Measurements from ENCODE around the gene ARHGAP1. TPM values are rescaled to one million over a fixed set of nuclear protein-coding genes. Genes with fewer than 3 reads are reported as not detected.

ARHGAP1 gene
- total and polyA plus RNA-seq, 2 of the 13 experiments (the other 11 are each of a cell fraction or from before 2014, with no cell fraction given): 18.6 to 30.3 TPM

DNA sequence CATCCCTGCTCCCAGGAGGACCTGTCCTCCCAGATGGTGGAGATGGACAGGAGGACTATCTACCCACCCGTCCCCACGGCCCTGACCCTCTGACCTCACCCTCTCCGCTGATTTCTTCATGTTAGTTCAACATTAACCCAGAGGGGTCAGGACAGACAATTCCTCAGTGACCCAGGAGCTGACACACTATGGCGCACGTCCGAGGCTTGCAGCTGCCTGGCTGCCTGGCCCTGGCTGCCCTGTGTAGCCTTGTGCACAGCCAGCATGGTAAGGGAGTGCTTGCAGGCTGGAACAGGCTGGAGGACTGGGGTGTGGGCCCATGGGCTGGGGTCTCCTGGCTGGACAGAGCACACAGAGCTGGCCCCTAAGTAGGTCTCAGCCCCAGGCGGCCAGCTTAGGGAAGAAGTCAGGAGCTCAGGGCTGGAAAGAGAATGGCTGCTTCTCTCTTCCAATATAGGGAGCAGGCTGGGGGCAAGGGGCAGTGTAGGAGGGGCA, 18.7 kb upstream of the ARHGAP1 start, which contains the start of gene F2 (continued):
- TF ChIP-seq, protein P1, sequence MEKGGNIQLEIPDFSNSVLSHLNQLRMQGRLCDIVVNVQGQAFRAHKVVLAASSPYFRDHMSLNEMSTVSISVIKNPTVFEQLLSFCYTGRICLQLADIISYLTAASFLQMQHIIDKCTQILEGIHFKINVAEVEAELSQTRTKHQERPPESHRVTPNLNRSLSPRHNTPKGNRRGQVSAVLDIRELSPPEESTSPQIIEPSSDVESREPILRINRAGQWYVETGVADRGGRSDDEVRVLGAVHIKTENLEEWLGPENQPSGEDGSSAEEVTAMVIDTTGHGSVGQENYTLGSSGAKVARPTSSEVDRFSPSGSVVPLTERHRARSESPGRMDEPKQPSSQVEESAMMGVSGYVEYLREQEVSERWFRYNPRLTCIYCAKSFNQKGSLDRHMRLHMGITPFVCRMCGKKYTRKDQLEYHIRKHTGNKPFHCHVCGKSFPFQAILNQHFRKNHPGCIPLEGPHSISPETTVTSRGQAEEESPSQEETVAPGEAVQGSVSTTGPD (CRISPR knock-in tag; IDR thresholded peaks at IDR 0.05): no peak
- TF ChIP-seq HNRNPH1 (optimal IDR thresholded peaks at IDR 0.05; ENCODE audit: low read depth, low read length): no peak
- TF ChIP-seq RAD51 (IDR thresholded peaks at IDR 0.05; ENCODE audit: borderline replicate concordance): no peak
- 0 out of 2 replicates have a peak, but pooled peaks have one; percentile 24 for TF ChIP-seq ZNF510 (CRISPR knock-in tag; IDR thresholded peaks at IDR 0.05; ENCODE audit: low read depth)
- TF ChIP-seq RNF2 (conservative IDR thresholded peaks at IDR 0.05; ENCODE audit: low read depth): no peak
- no peak for TF ChIP-seq FOSL1 (CRISPR knock-in tag; IDR thresholded peaks at IDR 0.05; ENCODE audit: borderline replicate concordance)
- TF ChIP-seq PLRG1 (conservative IDR thresholded peaks at IDR 0.05): no peak
- peak; percentile 87 for TF ChIP-seq ERF (CRISPR knock-in tag; IDR thresholded peaks at IDR 0.05)
- TF ChIP-seq, protein P2, sequence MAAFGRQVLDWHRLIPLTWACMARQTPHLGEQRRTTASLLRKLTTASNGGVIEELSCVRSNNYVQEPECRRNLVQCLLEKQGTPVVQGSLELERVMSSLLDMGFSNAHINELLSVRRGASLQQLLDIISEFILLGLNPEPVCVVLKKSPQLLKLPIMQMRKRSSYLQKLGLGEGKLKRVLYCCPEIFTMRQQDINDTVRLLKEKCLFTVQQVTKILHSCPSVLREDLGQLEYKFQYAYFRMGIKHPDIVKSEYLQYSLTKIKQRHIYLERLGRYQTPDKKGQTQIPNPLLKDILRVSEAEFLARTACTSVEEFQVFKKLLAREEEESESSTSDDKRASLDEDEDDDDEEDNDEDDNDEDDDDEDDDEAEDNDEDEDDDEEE (CRISPR knock-in tag; IDR thresholded peaks at IDR 0.05): no peak
- TF ChIP-seq, protein P3, sequence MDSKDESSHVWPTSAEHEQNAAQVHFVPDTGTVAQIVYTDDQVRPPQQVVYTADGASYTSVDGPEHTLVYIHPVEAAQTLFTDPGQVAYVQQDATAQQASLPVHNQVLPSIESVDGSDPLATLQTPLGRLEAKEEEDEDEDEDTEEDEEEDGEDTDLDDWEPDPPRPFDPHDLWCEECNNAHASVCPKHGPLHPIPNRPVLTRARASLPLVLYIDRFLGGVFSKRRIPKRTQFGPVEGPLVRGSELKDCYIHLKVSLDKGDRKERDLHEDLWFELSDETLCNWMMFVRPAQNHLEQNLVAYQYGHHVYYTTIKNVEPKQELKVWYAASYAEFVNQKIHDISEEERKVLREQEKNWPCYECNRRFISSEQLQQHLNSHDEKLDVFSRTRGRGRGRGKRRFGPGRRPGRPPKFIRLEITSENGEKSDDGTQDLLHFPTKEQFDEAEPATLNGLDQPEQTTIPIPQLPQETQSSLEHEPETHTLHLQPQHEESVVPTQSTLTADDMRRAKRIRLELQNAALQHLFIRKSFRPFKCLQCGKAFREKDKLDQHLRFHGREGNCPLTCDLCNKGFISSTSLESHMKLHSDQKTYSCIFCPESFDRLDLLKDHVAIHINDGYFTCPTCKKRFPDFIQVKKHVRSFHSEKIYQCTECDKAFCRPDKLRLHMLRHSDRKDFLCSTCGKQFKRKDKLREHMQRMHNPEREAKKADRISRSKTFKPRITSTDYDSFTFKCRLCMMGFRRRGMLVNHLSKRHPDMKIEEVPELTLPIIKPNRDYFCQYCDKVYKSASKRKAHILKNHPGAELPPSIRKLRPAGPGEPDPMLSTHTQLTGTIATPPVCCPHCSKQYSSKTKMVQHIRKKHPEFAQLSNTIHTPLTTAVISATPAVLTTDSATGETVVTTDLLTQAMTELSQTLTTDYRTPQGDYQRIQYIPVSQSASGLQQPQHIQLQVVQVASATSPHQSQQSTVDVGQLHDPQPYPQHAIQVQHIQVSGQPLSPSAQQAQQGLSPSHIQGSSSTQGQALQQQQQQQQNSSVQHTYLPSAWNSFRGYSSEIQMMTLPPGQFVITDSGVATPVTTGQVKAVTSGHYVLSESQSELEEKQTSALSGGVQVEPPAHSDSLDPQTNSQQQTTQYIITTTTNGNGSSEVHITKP (CRISPR knock-in tag; IDR thresholded peaks at IDR 0.05; ENCODE audit: low read depth): no peak; the same call in 1 of the 2 replicates
- TF ChIP-seq ZNF549 (CRISPR knock-in tag; IDR thresholded peaks at IDR 0.05): no peak
- TF ChIP-seq, protein P4, sequence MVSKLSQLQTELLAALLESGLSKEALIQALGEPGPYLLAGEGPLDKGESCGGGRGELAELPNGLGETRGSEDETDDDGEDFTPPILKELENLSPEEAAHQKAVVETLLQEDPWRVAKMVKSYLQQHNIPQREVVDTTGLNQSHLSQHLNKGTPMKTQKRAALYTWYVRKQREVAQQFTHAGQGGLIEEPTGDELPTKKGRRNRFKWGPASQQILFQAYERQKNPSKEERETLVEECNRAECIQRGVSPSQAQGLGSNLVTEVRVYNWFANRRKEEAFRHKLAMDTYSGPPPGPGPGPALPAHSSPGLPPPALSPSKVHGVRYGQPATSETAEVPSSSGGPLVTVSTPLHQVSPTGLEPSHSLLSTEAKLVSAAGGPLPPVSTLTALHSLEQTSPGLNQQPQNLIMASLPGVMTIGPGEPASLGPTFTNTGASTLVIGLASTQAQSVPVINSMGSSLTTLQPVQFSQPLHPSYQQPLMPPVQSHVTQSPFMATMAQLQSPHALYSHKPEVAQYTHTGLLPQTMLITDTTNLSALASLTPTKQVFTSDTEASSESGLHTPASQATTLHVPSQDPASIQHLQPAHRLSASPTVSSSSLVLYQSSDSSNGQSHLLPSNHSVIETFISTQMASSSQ (IDR thresholded peaks at IDR 0.05; ENCODE audit: low read depth): peak; percentile 98
- TF ChIP-seq, protein P4 (CRISPR knock-in tag; IDR thresholded peaks at IDR 0.05; ENCODE audit: borderline replicate concordance): peak; percentile 100
- no peak for TF ChIP-seq TCF12 (IDR thresholded peaks at IDR 0.05)
- TF ChIP-seq TCF12 (CRISPR knock-in tag; IDR thresholded peaks at IDR 0.05): peak; percentile 84; the same call in 1 of the 2 replicates
- TF ChIP-seq, protein P5, sequence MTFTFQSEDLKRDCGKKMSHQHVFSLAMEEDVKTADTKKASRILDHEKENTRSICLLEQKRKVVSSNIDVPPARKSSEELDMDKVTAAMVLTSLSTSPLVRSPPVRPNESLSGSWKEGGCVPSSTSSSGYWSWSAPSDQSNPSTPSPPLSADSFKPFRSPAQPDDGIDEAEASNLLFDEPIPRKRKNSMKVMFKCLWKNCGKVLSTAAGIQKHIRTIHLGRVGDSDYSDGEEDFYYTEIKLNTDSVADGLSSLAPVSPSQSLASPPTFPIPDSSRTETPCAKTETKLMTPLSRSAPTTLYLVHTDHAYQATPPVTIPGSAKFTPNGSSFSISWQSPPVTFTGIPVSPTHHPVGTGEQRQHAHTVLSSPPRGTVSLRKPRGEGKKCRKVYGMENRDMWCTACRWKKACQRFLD (CRISPR knock-in tag; IDR thresholded peaks at IDR 0.05; ENCODE audit: borderline replicate concordance): no peak
- TF ChIP-seq ZNF432 (CRISPR knock-in tag; IDR thresholded peaks at IDR 0.05; ENCODE audit: borderline replicate concordance): no peak
- peak; percentile 57; the same call in 1 of the 2 replicates for TF ChIP-seq ZSCAN21 (CRISPR knock-in tag; IDR thresholded peaks at IDR 0.05; ENCODE audit: borderline replicate concordance)
- no peak for TF ChIP-seq SIN3B (IDR thresholded peaks at IDR 0.05; ENCODE audit: low read length)
- TF ChIP-seq RELA (CRISPR knock-in tag; IDR thresholded peaks at IDR 0.05): no peak

Measured in HepG2 (cell line).